H1 (cell line): ENCODE results near the gene FBXO28. TPM values are rescaled to one million over a fixed set of nuclear protein-coding genes. Genes with fewer than 3 reads are reported as not detected.

ENCODE experiments used
- CTCF ChIA-PET: fragments of 300-600 bp; sonication (Branson Sonifier 250); formaldehyde crosslinking; loops from one replicate; lab custom pipeline; 2021; ENCODE audit not compliant: partially characterized antibody; lab: Charles Lee
- POLR2A ChIA-PET: fragments of 300-600 bp; sonication (Branson Sonifier 250); formaldehyde crosslinking; loops from one replicate; lab custom pipeline; 2021; ENCODE audit warnings: inconsistent platforms; ENCODE audit not compliant: partially characterized antibody; lab: Charles Lee
- DNase-seq, 2 experiments: peaks; one replicate each; pipeline versions ENCODE4 v3.0.0 to v3.0.0-alpha.2; 2010 to 2022; ENCODE audit warnings: low spot score in 2 of 2, low read depth in 1 of 2, mixed read lengths in 1 of 2
- FAIRE-seq: peaks from 2 replicates; lab custom pipeline; 2011; peaks lifted over from hg19 to GRCh38; lab: Jason Lieb, UNC
- H2AFZ ChIP-seq: 2 replicates; pipeline ENCODE4 v1.8.1; 2012; ENCODE audit warnings: low read length, inconsistent platforms
- H2AK5ac ChIP-seq: 2 replicates; pipeline ENCODE4 v1.6.1; 2013; ENCODE audit warnings: low read depth, low read length
- H2BK120ac ChIP-seq: replicated peaks from 2 replicates; pipeline ENCODE3; 2013; ENCODE audit warnings: low read depth, low read length, inconsistent platforms
- H2BK12ac ChIP-seq: 2 replicates; pipeline ENCODE4 v1.6.1; 2013; ENCODE audit warnings: low read depth, low read length
- H2BK15ac ChIP-seq: 2 replicates; pipeline ENCODE4 v1.6.1; 2013; ENCODE audit warnings: low read length
- H2BK20ac ChIP-seq: 2 replicates; pipeline ENCODE4 v1.6.1; 2013; ENCODE audit warnings: low read length
- H2BK5ac ChIP-seq: 2 replicates; pipeline ENCODE4 v1.6.1; 2013; ENCODE audit warnings: low read depth, low read length
- H3K14ac ChIP-seq: 2 replicates; pipeline ENCODE4 v1.6.1; 2013; ENCODE audit warnings: inconsistent platforms; ENCODE audit not compliant: insufficient read length
- H3K18ac ChIP-seq: 2 replicates; pipeline ENCODE4 v1.6.1; 2013; ENCODE audit warnings: low read length; ENCODE audit errors: extremely low read depth
- H3K23ac ChIP-seq: 2 replicates; pipeline ENCODE4 v1.6.1; 2013; ENCODE audit warnings: inconsistent platforms; ENCODE audit not compliant: insufficient read length
- H3K23me2 ChIP-seq: 2 replicates; pipeline ENCODE4 v1.6.1; 2013; ENCODE audit warnings: low read depth, low read length
- H3K27ac ChIP-seq: 2 replicates; pipeline ENCODE4 v1.6.1; 2011; ENCODE audit warnings: low read depth, low read length, inconsistent platforms
- H3K27me3 ChIP-seq, 4 experiments: replicated peaks in 1 of 4; 1 replicate in 1 of 4; 2 replicates in 3 of 4; pipeline versions ENCODE4 v1.6.1 to v1.8.1; 2011 to 2013; ENCODE audit warnings: low read length in 3 of 4, mild to moderate bottlenecking in 3 of 4, inconsistent platforms in 2 of 4, mixed read lengths in 2 of 4, moderate library complexity in 1 of 4; ENCODE audit not compliant: control insufficient read depth in 3 of 4, insufficient read depth in 3 of 4; ENCODE audit errors: extremely low read depth in 1 of 4
- H3K36me3 ChIP-seq, 4 experiments: 2 replicates each; pipeline versions ENCODE4 v1.6.1 to v1.8.1; 2011 to 2013; ENCODE audit warnings: mild to moderate bottlenecking in 4 of 4, low read length in 3 of 4, moderate library complexity in 2 of 4, control low read depth in 1 of 4, inconsistent platforms in 1 of 4; ENCODE audit not compliant: insufficient read depth in 4 of 4, control insufficient read depth in 2 of 4
- H3K4ac ChIP-seq: replicated peaks from 2 replicates; pipeline ENCODE3; 2013; ENCODE audit warnings: low read length, low read depth, mixed read lengths, inconsistent platforms; ENCODE audit not compliant: insufficient read length
- H3K4me1 ChIP-seq, 4 experiments: replicated peaks in 1 of 4; 1 replicate in 1 of 4; 2 replicates in 3 of 4; pipeline versions ENCODE4 v1.6.1 to v1.8.1; 2011 to 2013; ENCODE audit warnings: low read length in 3 of 4, inconsistent platforms in 2 of 4, mixed read lengths in 1 of 4; ENCODE audit not compliant: insufficient read depth in 4 of 4, control insufficient read depth in 3 of 4
- H3K4me2 ChIP-seq, 2 experiments: 2 replicates each; pipeline versions ENCODE4 v1.6.1 to v1.8.1; 2011 to 2013; ENCODE audit warnings: low read depth in 2 of 2, low read length in 2 of 2, control low read depth in 1 of 2, inconsistent platforms in 1 of 2, mild to moderate bottlenecking in 1 of 2; ENCODE audit not compliant: insufficient read depth in 1 of 2
- H3K4me3 ChIP-seq, 4 experiments: fragments of 200-600, 300-600 bp in 1 of 4; sonication (generic), shearing (Covaris generic), sonication (Bioruptor Twin) in 1 of 4; 2 replicates each; pipeline versions ENCODE4 v1.5.1 to v1.8.1; 2011 to 2016; ENCODE audit warnings: low read length in 4 of 4, low read depth in 3 of 4, control low read depth in 2 of 4, inconsistent platforms in 2 of 4, mild to moderate bottlenecking in 2 of 4, mixed read lengths in 1 of 4, moderate library complexity in 1 of 4; ENCODE audit not compliant: insufficient read depth in 2 of 4; ENCODE audit errors: extremely low read depth in 1 of 4
- H3K56ac ChIP-seq: replicated peaks from 2 replicates; pipeline ENCODE3; 2013; ENCODE audit warnings: low read depth, mild to moderate bottlenecking, mixed read lengths, low read length, inconsistent platforms; ENCODE audit not compliant: insufficient read length
- H3K79me1 ChIP-seq: 2 replicates; pipeline ENCODE4 v1.6.1; 2013; ENCODE audit warnings: low read depth, low read length, control low read depth
- H3K79me2 ChIP-seq, 2 experiments: 2 replicates each; pipeline versions ENCODE4 v1.6.1 to v1.8.1; 2012 to 2013; ENCODE audit warnings: low read length in 2 of 2, mild to moderate bottlenecking in 2 of 2, inconsistent platforms in 1 of 2; ENCODE audit not compliant: insufficient read depth in 2 of 2, control insufficient read depth in 1 of 2
- H3K9ac ChIP-seq, 4 experiments: replicated peaks in 1 of 4; 1 replicate in 1 of 4; 2 replicates in 3 of 4; pipeline versions ENCODE4 v1.6.1 to v1.8.1; 2011 to 2013; ENCODE audit warnings: low read depth in 3 of 4, low read length in 3 of 4, control low read depth in 2 of 4, mild to moderate bottlenecking in 2 of 4, moderate library complexity in 2 of 4, inconsistent platforms in 1 of 4; ENCODE audit errors: extremely low read depth in 1 of 4
- H3K9me3 ChIP-seq, 2 experiments: 2 replicates each; pipeline versions ENCODE4 v1.6.1 to v1.8.1; 2012 to 2013; ENCODE audit warnings: mild to moderate bottlenecking in 2 of 2, moderate library complexity in 2 of 2, control low read depth in 1 of 2, inconsistent platforms in 1 of 2, low read depth in 1 of 2, low read length in 1 of 2, mixed read lengths in 1 of 2; ENCODE audit not compliant: insufficient read depth in 2 of 2
- H4K20me1 ChIP-seq, 2 experiments: replicated peaks in 1 of 2; 2 replicates each; pipeline versions ENCODE3 to v1.8.1; 2011 to 2013; ENCODE audit warnings: inconsistent platforms in 2 of 2, low read length in 2 of 2, mild to moderate bottlenecking in 1 of 2; ENCODE audit not compliant: insufficient read depth in 2 of 2, control insufficient read depth in 1 of 2
- H4K5ac ChIP-seq: 2 replicates; pipeline ENCODE4 v1.6.1; 2013; ENCODE audit warnings: low read length, low read depth, mixed read lengths, inconsistent platforms; ENCODE audit not compliant: insufficient read length
- H4K8ac ChIP-seq: 2 replicates; pipeline ENCODE4 v1.8.0; 2013; ENCODE audit warnings: mild to moderate bottlenecking, moderate library complexity, low read length, inconsistent platforms; ENCODE audit not compliant: insufficient read depth; ENCODE audit errors: extremely low read depth
- H4K91ac ChIP-seq: replicated peaks from 2 replicates; pipeline ENCODE3; 2013; ENCODE audit warnings: low read length, mixed read lengths, inconsistent platforms; ENCODE audit not compliant: insufficient read length
- BCL11A ChIP-seq, 2 experiments: IDR thresholded peaks; one replicate each; pipeline ENCODE4 v1.6.1; 2011; ENCODE audit warnings: low read depth in 2 of 2, low read length in 2 of 2, mild to moderate bottlenecking in 2 of 2
- CREB1 ChIP-seq: IDR thresholded peaks from 2 replicates; pipeline ENCODE4 v1.6.1; 2012; ENCODE audit warnings: inconsistent platforms
- RNF2 ChIP-seq: fragments of 200-900, 300-1000 bp; sonication (generic); IDR thresholded peaks from 2 replicates; pipeline ENCODE4 v1.7.1; 2016; ENCODE audit warnings: borderline replicate concordance, low read depth, mild to moderate bottlenecking, antibody characterized with exemption, low read length; ENCODE audit not compliant: poor library complexity, severe bottlenecking; ENCODE audit errors: missing control alignments
- SP4 ChIP-seq: IDR thresholded peaks from 2 replicates; pipeline ENCODE4 v1.6.1; 2012; ENCODE audit warnings: low read length, inconsistent platforms
- WGBS, 2 experiments: shearing (Covaris generic) in 1 of 2; methylation state at CpG; one replicate each; pipeline versions ENCODE4 v1.1.6 to v1.1.7; 2013 to 2015; ENCODE audit warnings: low lambda C conversion rate in 2 of 2, mixed read lengths in 2 of 2, inconsistent platforms in 1 of 2, low coverage in 1 of 2, missing lambda C conversion rate in 1 of 2; ENCODE audit not compliant: insufficient replicate concordance in 2 of 2, insufficient coverage in 1 of 2, insufficient read length in 1 of 2; ENCODE audit errors: extremely low coverage in 1 of 2, missing lambda C conversion rate in 1 of 2; 5-methylcytosine and 5-hydroxymethylcytosine counted together
- polyA plus RNA-seq, 7 experiments: library from polyadenylated mRNA; depleted of rRNA in 3 of 7; stranded (reverse) in 5 of 7; unstranded in 2 of 7; fragments of >200 nt in 5 of 7; fragments of 200-250 nt in 2 of 7; gene quantifications; 1 replicate in 5 of 7; 2 replicates in 1 of 7; 4 replicates in 1 of 7; pipeline versions ENCODE4 v1.2.1 to v1.2.3, GENCODE V29; 2011 to 2013; ENCODE audit warnings: missing spikeins in 2 of 7, mixed read lengths in 2 of 7
- total RNA-seq: library from RNA; stranded (reverse); fragmentation: NEBNext Ultra II Directional; extraction: Animal tissue kit (Norgen Biotek cat#: 25700); gene quantifications from 2 replicates; pipeline ENCODE4 v1.2.1, GENCODE V29; 2021
- TF ChIP-seq, protein P1 (sequence below): IDR thresholded peaks from 2 replicates; pipeline ENCODE4 v1.6.1; 2012; ENCODE audit warnings: inconsistent platforms
- TF ChIP-seq, protein P2 (sequence below), 3 experiments: IDR thresholded peaks; 1 replicate in 2 of 3; 2 replicates in 1 of 3; pipeline versions ENCODE4 v1.5.1 to v1.6.1; 2011; ENCODE audit warnings: low read length in 3 of 3, mild to moderate bottlenecking in 3 of 3, inconsistent platforms in 2 of 3, low read depth in 1 of 3, moderate library complexity in 1 of 3; ENCODE audit not compliant: insufficient read depth in 1 of 3; ENCODE audit errors: control extremely low read depth in 1 of 3
- TF ChIP-seq, protein P3 (sequence below): IDR thresholded peaks from 2 replicates; pipeline ENCODE4 v1.6.1; 2012; ENCODE audit warnings: low read length, inconsistent platforms

The FBXO28 gene
- total and polyA plus RNA-seq, 2 of the 8 experiments (the other 6 are each of a cell fraction or from before 2014, with no cell fraction given), result 10.3 to 42.5 TPM

DNA sequence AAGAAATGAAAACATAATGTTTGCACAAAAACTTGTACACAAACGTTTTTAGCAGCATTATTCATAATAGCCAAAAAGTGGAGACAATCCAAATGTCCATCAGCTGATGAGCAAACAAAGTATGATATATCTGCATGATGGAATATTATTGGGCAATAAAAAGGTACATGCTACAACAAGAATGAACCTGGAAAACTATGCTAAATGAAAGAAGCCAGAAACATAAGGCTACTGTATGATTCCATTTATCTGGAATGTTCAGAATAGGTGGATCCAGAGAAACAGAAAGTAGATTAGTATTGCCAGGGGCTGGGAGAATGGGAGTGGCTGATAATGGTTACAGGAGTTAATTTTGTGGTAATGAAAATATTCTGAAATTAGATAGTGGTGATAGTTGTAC lies 19.0 kb downstream of the FBXO28 start:
- Histone ChIP-seq H4K20me1 (peaks cover 0 to 4% of the 10 kb centered on the region in 2 experiments), H3K4me2 (no peak overlapping the region), H2BK15ac (no peak overlapping the region), H3K9ac (no peak overlapping the region), H3K79me1 (no peaks in the 10 kb centered on the region), H3K36me3 (peaks cover 17 to 60% (median 40%) of the 10 kb centered on the region in 4 experiments), H4K91ac (no peak overlapping the region), H3K27me3 (no peaks in the 10 kb centered on the region), H2BK120ac (no peak overlapping the region), H3K4me3 (no peak overlapping the region), H3K18ac (no peak overlapping the region), H4K8ac (no peak overlapping the region), H3K9me3 (no peaks in the 10 kb centered on the region), H2BK20ac (no peak overlapping the region), H3K56ac (no peak overlapping the region), H3K23me2 (no peaks in the 10 kb centered on the region), H3K79me2 (peaks cover 0 to 12% of the 10 kb centered on the region in 2 experiments; a peak in 2 of 4 replicates), H3K4me1 (no peaks in the 10 kb centered on the region), H2AFZ (no peak overlapping the region), H4K5ac (no peak overlapping the region), H2BK12ac (no peak overlapping the region), H3K14ac (no peak overlapping the region), H2BK5ac (no peak overlapping the region), H3K27ac (no peak overlapping the region), H2AK5ac (no peak overlapping the region), H3K23ac (no peak overlapping the region), H3K4ac (no peak overlapping the region)
- CTCF ChIA-PET, result no interaction called here
- POLR2A ChIA-PET, result no interaction called here
- WGBS, 2 experiments, result 73% methylated on average over 1 of the region's 1 CpG; no CpG with 5 or more reads in 1 of the 2 experiments
- DNase-seq (no peak), FAIRE-seq (no peak)
- no peak for TF ChIP-seq SP4
- no peak for TF ChIP-seq RNF2
- TF ChIP-seq, protein P1, sequence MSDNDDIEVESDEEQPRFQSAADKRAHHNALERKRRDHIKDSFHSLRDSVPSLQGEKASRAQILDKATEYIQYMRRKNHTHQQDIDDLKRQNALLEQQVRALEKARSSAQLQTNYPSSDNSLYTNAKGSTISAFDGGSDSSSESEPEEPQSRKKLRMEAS, result no peak
- TF ChIP-seq CREB1, result no peak
- TF ChIP-seq, protein P2, sequence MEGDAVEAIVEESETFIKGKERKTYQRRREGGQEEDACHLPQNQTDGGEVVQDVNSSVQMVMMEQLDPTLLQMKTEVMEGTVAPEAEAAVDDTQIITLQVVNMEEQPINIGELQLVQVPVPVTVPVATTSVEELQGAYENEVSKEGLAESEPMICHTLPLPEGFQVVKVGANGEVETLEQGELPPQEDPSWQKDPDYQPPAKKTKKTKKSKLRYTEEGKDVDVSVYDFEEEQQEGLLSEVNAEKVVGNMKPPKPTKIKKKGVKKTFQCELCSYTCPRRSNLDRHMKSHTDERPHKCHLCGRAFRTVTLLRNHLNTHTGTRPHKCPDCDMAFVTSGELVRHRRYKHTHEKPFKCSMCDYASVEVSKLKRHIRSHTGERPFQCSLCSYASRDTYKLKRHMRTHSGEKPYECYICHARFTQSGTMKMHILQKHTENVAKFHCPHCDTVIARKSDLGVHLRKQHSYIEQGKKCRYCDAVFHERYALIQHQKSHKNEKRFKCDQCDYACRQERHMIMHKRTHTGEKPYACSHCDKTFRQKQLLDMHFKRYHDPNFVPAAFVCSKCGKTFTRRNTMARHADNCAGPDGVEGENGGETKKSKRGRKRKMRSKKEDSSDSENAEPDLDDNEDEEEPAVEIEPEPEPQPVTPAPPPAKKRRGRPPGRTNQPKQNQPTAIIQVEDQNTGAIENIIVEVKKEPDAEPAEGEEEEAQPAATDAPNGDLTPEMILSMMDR (IDR thresholded peaks at IDR 0.05; ENCODE audit: control extremely low read depth in 1 of 3, insufficient read depth in 1 of 3, low read depth in 1 of 3, low read length in 3 of 3), result no peak
- TF ChIP-seq BCL11A (IDR thresholded peaks at IDR 0.05; ENCODE audit: low read depth in 2 of 2, low read length in 2 of 2), result no peak
- TF ChIP-seq, protein P3, sequence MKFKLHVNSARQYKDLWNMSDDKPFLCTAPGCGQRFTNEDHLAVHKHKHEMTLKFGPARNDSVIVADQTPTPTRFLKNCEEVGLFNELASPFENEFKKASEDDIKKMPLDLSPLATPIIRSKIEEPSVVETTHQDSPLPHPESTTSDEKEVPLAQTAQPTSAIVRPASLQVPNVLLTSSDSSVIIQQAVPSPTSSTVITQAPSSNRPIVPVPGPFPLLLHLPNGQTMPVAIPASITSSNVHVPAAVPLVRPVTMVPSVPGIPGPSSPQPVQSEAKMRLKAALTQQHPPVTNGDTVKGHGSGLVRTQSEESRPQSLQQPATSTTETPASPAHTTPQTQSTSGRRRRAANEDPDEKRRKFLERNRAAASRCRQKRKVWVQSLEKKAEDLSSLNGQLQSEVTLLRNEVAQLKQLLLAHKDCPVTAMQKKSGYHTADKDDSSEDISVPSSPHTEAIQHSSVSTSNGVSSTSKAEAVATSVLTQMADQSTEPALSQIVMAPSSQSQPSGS, result no peak
